Measurements from ENCODE around the gene PLPP4.

PLPP4 gene

DNA sequence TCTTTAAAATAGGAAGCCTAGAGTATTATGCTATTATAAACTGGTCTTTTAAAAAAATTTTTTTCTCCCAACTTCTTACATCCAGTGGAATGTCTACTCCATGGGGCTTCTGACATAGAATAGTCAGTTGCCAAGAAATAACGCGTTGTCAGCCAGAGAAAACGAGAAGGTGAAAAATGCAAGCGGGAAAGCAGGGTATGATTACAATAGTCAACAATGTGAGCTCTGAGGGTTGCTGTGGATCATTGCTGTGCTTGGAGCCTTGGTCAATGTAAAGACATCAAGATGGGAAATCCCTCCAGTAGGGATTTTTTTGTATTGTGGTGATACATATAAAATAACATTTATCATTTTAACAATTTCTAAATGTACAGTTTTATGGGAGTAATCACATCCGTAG is 27.6 kb upstream of the PLPP4 start:
- no peaks in the 10 kb centered on the region for H3K9me3 ChIP-seq (ENCODE audit: control insufficient read depth, insufficient read depth, low read depth, low read length)
- no peaks in the 10 kb centered on the region for H3K4me1 ChIP-seq (ENCODE audit: control insufficient read depth, insufficient read depth, low read length)
- no peaks in the 10 kb centered on the region for H3K27me3 ChIP-seq (ENCODE audit: control insufficient read depth, insufficient read depth, low read length)
- H3K36me3 ChIP-seq (ENCODE audit: control insufficient read depth, insufficient read depth, low read length) = no peaks in the 10 kb centered on the region
- H3K27ac ChIP-seq (ENCODE audit: low read depth, low read length) = no peak overlapping the region
- no peak overlapping the region for H3K4me3 ChIP-seq (ENCODE audit: low read depth, low read length)
- no peak overlapping the region for H3K9ac ChIP-seq (ENCODE audit: low read length)

DNA sequence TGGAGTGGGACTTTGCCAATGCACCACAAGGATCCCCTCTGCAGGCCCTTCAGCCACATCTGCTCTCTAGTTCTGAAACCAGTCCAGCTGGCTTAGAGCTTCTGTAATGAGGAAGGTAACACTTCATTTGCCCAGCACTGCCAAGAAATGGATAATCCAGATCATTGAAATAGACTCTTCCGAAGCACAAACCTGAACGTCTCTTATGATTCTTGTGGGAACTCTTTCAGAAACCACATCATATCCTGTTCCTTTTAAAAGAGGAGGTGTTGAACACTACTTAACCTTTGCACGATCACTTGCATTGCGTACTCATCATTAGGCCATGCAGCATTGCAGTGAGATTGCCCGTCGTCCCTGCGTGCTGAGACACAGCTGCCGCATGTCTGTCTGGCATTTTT is 25.8 kb upstream of the PLPP4 start:
- no peaks in the 10 kb centered on the region for H3K36me3 ChIP-seq (ENCODE audit: control insufficient read depth, insufficient read depth, low read length)
- no peaks in the 10 kb centered on the region for H3K9me3 ChIP-seq (ENCODE audit: control insufficient read depth, insufficient read depth, low read depth, low read length)

GRCh38 chr10:120432209-120432608 is 24.8 kb upstream of the PLPP4 start:
- no peaks in the 10 kb centered on the region for H3K36me3 ChIP-seq (ENCODE audit: control insufficient read depth, insufficient read depth, low read length)
- H3K9ac ChIP-seq (ENCODE audit: low read length) = no peak overlapping the region
- H3K27ac ChIP-seq (ENCODE audit: low read depth, low read length) = no peak overlapping the region
- no peaks in the 10 kb centered on the region for H3K4me1 ChIP-seq (ENCODE audit: control insufficient read depth, insufficient read depth, low read length)
- no peak overlapping the region for H3K4me3 ChIP-seq (ENCODE audit: low read depth, low read length)
- no peaks in the 10 kb centered on the region for H3K27me3 ChIP-seq (ENCODE audit: control insufficient read depth, insufficient read depth, low read length)
- no peaks in the 10 kb centered on the region for H3K9me3 ChIP-seq (ENCODE audit: control insufficient read depth, insufficient read depth, low read depth, low read length)

More for the DNA sequence above, 25.8 kb upstream of the PLPP4 start:
- H3K9ac ChIP-seq (ENCODE audit: low read length) = no peak overlapping the region
- H3K27ac ChIP-seq (ENCODE audit: low read depth, low read length) = no peak overlapping the region
- H3K4me3 ChIP-seq (ENCODE audit: low read depth, low read length) = no peak overlapping the region
- H3K27me3 ChIP-seq (ENCODE audit: control insufficient read depth, insufficient read depth, low read length) = no peaks in the 10 kb centered on the region
- H3K4me1 ChIP-seq (ENCODE audit: control insufficient read depth, insufficient read depth, low read length) = no peaks in the 10 kb centered on the region

GRCh38 chr10:120433141-120433540 is 23.9 kb upstream of the PLPP4 start:
- Histone ChIP-seq H3K4me1 (ENCODE audit: control insufficient read depth, insufficient read depth, low read length) (no peaks in the 10 kb centered on the region), H3K27ac (ENCODE audit: low read depth, low read length) (no peak overlapping the region), H3K36me3 (ENCODE audit: control insufficient read depth, insufficient read depth, low read length) (no peaks in the 10 kb centered on the region), H3K9ac (ENCODE audit: low read length) (no peak overlapping the region), H3K4me3 (ENCODE audit: low read depth, low read length) (no peak overlapping the region), H3K27me3 (ENCODE audit: control insufficient read depth, insufficient read depth, low read length) (no peaks in the 10 kb centered on the region), H3K9me3 (ENCODE audit: control insufficient read depth, insufficient read depth, low read depth, low read length) (no peaks in the 10 kb centered on the region)

DNA sequence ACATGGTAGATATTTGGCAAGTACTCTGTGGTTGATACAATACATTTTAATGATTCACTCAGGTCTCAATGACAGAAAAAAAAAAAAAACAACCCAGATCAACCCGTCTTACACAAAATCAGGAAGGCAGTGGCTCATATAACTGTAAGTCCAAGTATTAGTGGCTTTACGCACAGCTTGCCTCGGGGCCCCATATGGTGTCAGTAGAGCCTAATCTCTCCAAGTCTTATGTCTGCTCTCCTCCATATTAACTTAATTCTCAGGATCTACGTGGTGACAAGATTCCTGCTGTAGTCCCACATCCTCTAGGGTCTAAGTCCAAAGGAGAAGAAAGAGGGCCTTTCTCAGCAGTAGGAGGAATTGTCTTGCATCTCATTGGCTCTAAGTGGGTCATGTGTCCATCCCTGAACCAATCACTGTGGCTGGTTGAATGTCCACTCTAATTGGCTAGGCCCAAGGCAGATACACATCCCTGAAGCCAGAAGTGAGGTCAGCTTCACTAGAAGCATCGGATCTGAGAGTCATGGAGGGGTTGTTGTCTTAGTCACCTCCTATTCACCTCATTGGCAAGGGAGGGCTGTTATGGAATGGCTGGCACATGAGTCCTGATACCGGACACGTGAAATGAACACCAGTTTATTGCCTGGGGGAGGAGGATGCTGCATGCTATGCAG is 20.5 kb upstream of the PLPP4 start:
- Histone ChIP-seq H3K4me3 (ENCODE audit: low read depth, low read length) (no peak overlapping the region), H3K4me1 (ENCODE audit: control insufficient read depth, insufficient read depth, low read length) (no peaks in the 10 kb centered on the region), H3K27ac (ENCODE audit: low read depth, low read length) (no peak overlapping the region), H3K27me3 (ENCODE audit: control insufficient read depth, insufficient read depth, low read length) (no peaks in the 10 kb centered on the region), H3K36me3 (ENCODE audit: control insufficient read depth, insufficient read depth, low read length) (no peaks in the 10 kb centered on the region), H3K9me3 (ENCODE audit: control insufficient read depth, insufficient read depth, low read depth, low read length) (no peaks in the 10 kb centered on the region), H3K9ac (ENCODE audit: low read length) (no peak overlapping the region)

GRCh38 chr10:120437541-120437940 is 19.5 kb upstream of the PLPP4 start:
- Histone ChIP-seq H3K4me1 (ENCODE audit: control insufficient read depth, insufficient read depth, low read length) (no peaks in the 10 kb centered on the region), H3K4me3 (ENCODE audit: low read depth, low read length) (no peak overlapping the region), H3K27ac (ENCODE audit: low read depth, low read length) (no peak overlapping the region), H3K27me3 (ENCODE audit: control insufficient read depth, insufficient read depth, low read length) (no peaks in the 10 kb centered on the region), H3K9me3 (ENCODE audit: control insufficient read depth, insufficient read depth, low read depth, low read length) (no peaks in the 10 kb centered on the region), H3K36me3 (ENCODE audit: control insufficient read depth, insufficient read depth, low read length) (no peaks in the 10 kb centered on the region), H3K9ac (ENCODE audit: low read length) (no peak overlapping the region)

DNA sequence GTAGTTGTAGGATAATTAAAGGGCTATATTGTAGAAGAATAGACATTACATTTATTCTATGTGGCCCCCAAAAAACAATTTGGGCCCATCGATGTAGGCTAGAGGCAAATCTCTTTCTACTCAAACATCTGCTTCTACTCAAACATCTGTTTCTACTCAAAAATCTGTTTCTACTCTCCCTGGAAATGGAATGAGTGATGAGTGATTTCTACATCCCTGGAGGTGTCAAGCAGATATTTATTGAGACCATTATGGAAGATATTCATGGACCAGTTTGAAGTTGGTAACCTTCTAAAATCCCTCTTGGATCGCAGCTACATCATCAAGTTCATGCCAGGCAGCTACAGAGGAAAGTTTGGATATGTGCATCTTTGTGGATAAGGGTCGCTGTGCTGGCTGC is 5.1 kb upstream of the PLPP4 start:
- Histone ChIP-seq H3K9ac (ENCODE audit: low read length) (no peak overlapping the region), H3K27me3 (ENCODE audit: control insufficient read depth, insufficient read depth, low read length) (peaks cover 38% of the 10 kb centered on the region), H3K4me3 (ENCODE audit: low read depth, low read length) (no peak overlapping the region), H3K4me1 (ENCODE audit: control insufficient read depth, insufficient read depth, low read length) (peaks cover 7% of the 10 kb centered on the region; the same call in 1 of the 2 replicates), H3K27ac (ENCODE audit: low read depth, low read length) (no peak overlapping the region), H3K36me3 (ENCODE audit: control insufficient read depth, insufficient read depth, low read length) (no peaks in the 10 kb centered on the region), H3K9me3 (ENCODE audit: control insufficient read depth, insufficient read depth, low read depth, low read length) (no peaks in the 10 kb centered on the region)

DNA sequence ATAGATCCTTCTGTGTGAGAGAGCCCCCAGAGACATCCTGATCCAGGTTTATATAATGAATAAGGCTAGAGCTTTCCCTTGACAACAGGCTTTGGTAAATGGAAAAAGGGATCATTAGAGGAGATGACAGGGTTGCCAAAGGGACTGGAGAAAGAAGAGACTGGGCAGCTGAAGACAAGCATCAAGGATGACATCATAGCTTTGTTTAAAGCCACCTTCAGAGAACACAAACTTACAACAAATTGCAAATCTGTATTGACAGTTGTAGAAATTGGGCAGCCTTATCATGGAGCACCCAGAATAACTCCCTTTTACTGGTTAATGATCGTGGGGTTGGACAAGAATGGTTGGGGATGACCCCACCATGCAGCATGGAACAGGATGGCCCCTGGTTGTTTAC is 3.7 kb upstream of the PLPP4 start:
- Histone ChIP-seq H3K9me3 (ENCODE audit: control insufficient read depth, insufficient read depth, low read depth, low read length) (no peaks in the 10 kb centered on the region), H3K4me3 (ENCODE audit: low read depth, low read length) (no peak overlapping the region), H3K27ac (ENCODE audit: low read depth, low read length) (no peak overlapping the region), H3K27me3 (ENCODE audit: control insufficient read depth, insufficient read depth, low read length) (peaks cover 52% of the 10 kb centered on the region), H3K4me1 (ENCODE audit: control insufficient read depth, insufficient read depth, low read length) (peaks cover 7% of the 10 kb centered on the region; the same call in 1 of the 2 replicates), H3K9ac (ENCODE audit: low read length) (no peak overlapping the region), H3K36me3 (ENCODE audit: control insufficient read depth, insufficient read depth, low read length) (no peaks in the 10 kb centered on the region)

DNA sequence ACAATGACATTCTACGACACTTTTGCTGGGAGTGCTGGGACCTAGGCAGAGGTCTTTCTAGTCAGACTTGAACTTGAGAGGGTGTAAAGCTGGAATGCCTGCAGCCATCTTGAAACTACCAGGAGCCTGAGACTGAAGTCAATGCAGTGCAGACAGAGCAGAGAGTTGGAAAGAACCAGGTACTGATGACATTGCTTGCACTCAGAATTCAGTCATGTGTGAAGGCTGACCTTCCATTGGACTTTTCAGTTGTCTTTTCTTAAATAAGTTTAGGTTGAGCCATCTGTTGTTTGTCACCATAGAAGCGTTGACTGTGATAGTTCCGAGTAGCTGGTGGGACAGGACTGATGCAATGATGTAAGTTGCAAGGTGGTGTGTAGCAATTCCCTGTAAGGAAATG is 3.1 kb upstream of the PLPP4 start:
- no peaks in the 10 kb centered on the region for H3K9me3 ChIP-seq (ENCODE audit: control insufficient read depth, insufficient read depth, low read depth, low read length)
- H3K4me3 ChIP-seq (ENCODE audit: low read depth, low read length) = no peak overlapping the region
- peaks cover 57% of the 10 kb centered on the region for H3K27me3 ChIP-seq (ENCODE audit: control insufficient read depth, insufficient read depth, low read length)
- no peaks in the 10 kb centered on the region for H3K36me3 ChIP-seq (ENCODE audit: control insufficient read depth, insufficient read depth, low read length)
- peaks cover 7% of the 10 kb centered on the region; the same call in 1 of the 2 replicates for H3K4me1 ChIP-seq (ENCODE audit: control insufficient read depth, insufficient read depth, low read length)
- H3K27ac ChIP-seq (ENCODE audit: low read depth, low read length) = no peak overlapping the region
- H3K9ac ChIP-seq (ENCODE audit: low read length) = no peak overlapping the region

- no peak overlapping the region for H3K9ac ChIP-seq (ENCODE audit: low read length)
- H3K36me3 ChIP-seq (ENCODE audit: control insufficient read depth, insufficient read depth, low read length) = no peaks in the 10 kb centered on the region
- peaks cover 68% of the 10 kb centered on the region for H3K27me3 ChIP-seq (ENCODE audit: control insufficient read depth, insufficient read depth, low read length)
- H3K27ac ChIP-seq (ENCODE audit: low read depth, low read length) = no peak overlapping the region
- H3K9me3 ChIP-seq (ENCODE audit: control insufficient read depth, insufficient read depth, low read depth, low read length) = no peaks in the 10 kb centered on the region
- peaks cover 9% of the 10 kb centered on the region for H3K4me1 ChIP-seq (ENCODE audit: control insufficient read depth, insufficient read depth, low read length)
- H3K4me3 ChIP-seq (ENCODE audit: low read depth, low read length) = no peak overlapping the region
Observed at GRCh38 chr10:120455004-120455403, 2.0 kb upstream of the PLPP4 start.

DNA sequence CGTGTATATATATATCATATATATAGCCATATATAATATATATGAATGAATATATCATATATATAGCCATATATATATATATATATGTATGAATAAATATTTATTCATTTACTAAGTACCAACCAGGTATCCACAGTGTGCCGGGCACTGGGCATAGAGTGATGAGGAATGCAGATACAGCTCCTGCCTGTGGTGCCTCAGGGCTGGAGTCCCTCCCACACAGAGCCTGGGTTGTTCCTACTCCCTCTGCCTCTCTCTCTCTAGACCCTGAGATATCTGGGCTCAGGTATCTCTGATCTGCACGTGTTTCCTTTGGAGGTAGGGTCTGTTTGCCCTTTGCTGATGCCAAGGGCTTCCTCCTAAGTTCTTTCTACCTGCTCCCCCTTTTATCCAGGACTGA is 1.4 kb upstream of the PLPP4 start:
- H3K4me3 ChIP-seq (ENCODE audit: low read depth, low read length) = no peak overlapping the region
- H3K4me1 ChIP-seq (ENCODE audit: control insufficient read depth, insufficient read depth, low read length) = peaks cover 9% of the 10 kb centered on the region
- H3K27me3 ChIP-seq (ENCODE audit: control insufficient read depth, insufficient read depth, low read length) = peaks cover 74% of the 10 kb centered on the region
- no peaks in the 10 kb centered on the region for H3K36me3 ChIP-seq (ENCODE audit: control insufficient read depth, insufficient read depth, low read length)
- H3K9ac ChIP-seq (ENCODE audit: low read length) = no peak overlapping the region
- H3K27ac ChIP-seq (ENCODE audit: low read depth, low read length) = no peak overlapping the region
- no peaks in the 10 kb centered on the region for H3K9me3 ChIP-seq (ENCODE audit: control insufficient read depth, insufficient read depth, low read depth, low read length)

Measured in HUES6 (cell line).